IPS-18c (cell line): ENCODE measurements around the gene SERTAD4.
"Not testable (repeated sequence)": the region's sequence is repeated elsewhere in the genome, so short reads cannot be mapped to it uniquely, and the experiment has no call there.

Experiments used
- H3K4me3 ChIP-seq: 2 replicates; pipeline ENCODE4 v1.7.0; 2013; ENCODE audit warnings: low read depth, mild to moderate bottlenecking, low read length, moderate library complexity; ENCODE audit not compliant: insufficient read depth
- H3K9me3 ChIP-seq: one replicate; pipeline ENCODE4 v1.6.1; 2013; ENCODE audit warnings: mild to moderate bottlenecking, low read length, moderate library complexity; ENCODE audit not compliant: control insufficient read depth, insufficient read depth

The SERTAD4 gene

DNA sequence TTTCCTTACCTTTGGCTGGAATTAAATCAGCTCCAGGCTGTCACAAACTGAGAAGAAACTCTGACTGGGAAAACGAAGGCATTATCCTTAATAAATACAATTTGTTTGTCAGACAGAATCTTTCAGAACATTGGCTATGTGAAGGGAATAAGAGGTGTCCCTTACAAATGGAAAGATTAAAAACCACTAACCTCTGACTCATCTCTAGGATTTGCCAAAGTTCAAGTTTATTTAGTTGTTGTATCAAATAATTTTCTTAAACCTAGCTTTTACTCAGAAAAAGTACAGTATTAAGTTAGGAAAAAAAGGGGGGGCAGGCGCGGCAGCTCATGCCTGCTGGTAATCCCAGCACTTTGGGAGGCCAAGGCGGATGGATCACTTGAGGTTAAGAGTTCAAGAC is 15.7 kb downstream of the SERTAD4 start:
- Histone ChIP-seq H3K9me3 (no peaks in the 10 kb centered on the region), H3K4me3 (no peak overlapping the region)

DNA sequence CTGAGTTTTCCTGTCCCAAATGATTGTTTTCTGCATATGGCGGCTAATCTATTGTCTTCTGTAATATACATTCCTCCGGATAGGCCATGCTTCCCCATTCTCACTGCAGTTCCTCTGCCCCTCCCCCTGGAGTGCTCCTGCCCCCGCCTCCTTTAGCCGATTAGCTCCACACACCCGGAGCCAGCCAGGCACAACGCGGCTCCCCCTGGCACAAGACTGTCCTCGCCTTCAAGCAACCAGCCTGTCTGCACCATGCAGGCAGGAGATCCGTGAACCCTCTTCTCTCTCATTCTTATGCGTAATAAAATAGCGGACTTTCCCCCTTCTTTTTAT is 18.0 kb downstream of the SERTAD4 start:
- Histone ChIP-seq H3K4me3 (peak overlapping the region; percentile 49), H3K9me3 (no peaks in the 10 kb centered on the region)

DNA sequence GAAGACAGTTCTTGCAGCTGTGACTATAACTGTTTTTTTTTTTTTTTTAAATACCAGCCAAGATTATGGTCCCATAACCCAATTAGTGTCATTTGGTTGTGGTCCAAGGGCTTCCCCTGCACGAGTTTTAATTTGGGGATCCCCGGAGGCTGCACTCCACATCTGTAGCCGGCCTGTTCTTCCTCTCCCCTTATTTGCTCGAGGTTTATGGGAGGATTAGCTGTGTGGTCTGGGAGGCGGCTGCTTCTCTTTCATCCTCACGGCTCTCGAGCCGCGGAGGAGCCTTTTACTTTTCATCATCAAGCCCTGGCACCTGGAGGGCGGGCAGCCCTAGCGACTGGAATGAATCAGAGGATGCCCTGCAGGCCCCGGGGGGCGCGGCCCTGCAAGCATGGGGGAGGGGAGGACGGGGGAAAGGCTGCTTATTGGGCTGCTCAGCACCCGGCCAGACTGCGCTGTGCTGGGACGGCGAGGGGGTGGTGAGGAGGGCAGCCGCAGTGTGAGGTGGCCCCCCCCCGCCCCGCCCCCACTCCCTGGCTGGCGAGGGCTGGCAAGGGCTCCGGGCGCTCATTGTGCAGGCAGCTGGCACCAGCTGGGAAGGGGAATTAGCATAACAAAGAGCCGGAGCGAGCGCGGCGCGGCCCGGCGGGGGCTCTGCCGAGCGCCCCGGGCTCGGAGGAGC is 18.5 kb downstream of the SERTAD4 start:
- Histone ChIP-seq H3K4me3 (peak overlapping the region; percentile 49), H3K9me3 (no peaks in the 10 kb centered on the region)

DNA sequence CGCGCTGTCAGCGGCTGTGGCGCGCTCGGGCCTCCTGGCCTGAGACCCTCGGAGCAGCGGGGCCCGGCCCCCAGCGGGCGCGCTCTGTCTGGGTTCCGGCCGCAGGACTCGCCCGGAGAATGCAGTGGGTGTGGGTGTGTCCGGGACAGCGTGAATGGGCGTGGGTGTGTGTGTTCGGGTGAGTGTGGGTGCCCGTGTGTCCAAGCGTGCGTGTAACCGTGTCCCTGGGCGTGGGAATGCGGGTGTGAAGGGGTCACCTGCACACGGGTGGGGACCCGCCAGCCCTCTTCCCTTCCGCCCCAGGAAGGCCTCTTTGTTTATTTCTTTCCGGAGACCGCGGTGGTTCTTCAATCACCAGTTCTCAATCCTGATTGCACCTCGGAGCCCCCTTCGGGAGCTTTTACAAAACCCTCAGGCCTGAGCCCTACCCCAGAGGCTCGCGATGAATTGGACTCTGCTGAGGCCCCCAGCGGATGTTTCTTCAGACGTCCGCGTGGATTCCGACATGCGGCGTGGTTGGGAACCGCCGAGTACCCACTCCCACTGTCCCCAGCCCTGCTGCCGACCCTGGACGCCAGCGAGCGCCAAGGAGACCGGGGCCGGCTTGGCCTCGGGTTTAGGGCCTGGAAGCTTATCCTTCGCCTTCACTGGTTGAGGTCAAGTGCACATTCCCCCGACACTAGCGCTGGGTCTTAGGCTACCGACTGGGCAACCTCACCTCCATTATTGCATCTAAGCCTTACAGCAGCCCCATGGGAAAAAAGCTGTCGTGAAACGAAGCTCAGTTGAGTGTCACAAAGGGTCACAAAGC is 19.3 kb downstream of the SERTAD4 start:
- Histone ChIP-seq H3K4me3 (peak overlapping the region; percentile 49), H3K9me3 (no peaks in the 10 kb centered on the region)

DNA sequence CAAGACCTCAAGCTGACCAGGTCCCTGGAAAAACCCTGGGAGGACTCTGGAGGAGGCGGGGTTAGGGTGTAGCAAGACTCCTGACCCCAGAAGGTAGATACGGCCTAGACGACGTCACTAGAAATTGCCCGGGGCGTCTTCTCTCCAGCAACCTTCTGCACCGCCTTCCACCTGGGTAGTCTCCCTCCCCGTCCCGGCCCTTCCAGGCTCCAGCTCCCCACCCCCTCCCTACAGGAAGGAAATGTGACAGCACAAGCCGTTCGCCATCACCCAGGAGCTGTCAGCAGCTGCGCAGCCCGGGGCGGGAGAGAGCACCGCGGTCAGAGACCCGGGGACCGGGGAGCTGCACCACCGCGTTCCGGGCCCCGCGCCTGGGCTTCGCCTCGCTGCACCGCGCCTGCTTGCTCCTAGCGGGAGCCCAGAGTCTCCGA is 20.0 kb downstream of the SERTAD4 start:
- Histone ChIP-seq H3K9me3 (no peaks in the 10 kb centered on the region), H3K4me3 (peak overlapping the region; percentile 49)

DNA sequence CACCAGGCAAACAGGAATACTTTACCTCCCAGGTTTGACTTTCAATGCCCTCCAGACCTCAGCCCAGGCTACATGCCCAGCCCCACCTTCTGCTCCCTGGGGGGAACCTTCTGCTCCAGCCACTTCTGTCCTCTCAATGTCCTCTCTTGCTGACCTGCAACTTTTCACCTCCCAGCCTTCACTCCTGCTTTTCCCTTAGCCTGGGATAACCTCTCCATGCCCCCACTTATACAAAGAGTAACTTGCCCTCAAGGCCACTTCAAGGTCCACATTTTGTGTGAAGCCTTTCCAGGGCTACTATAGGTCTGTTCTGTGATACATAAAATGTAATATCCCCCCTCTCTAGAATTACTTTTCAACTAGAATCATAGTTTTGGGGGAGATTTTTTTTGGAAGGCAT is 21.7 kb downstream of the SERTAD4 start:
- Histone ChIP-seq H3K4me3 (no peak overlapping the region), H3K9me3 (no peaks in the 10 kb centered on the region)

DNA sequence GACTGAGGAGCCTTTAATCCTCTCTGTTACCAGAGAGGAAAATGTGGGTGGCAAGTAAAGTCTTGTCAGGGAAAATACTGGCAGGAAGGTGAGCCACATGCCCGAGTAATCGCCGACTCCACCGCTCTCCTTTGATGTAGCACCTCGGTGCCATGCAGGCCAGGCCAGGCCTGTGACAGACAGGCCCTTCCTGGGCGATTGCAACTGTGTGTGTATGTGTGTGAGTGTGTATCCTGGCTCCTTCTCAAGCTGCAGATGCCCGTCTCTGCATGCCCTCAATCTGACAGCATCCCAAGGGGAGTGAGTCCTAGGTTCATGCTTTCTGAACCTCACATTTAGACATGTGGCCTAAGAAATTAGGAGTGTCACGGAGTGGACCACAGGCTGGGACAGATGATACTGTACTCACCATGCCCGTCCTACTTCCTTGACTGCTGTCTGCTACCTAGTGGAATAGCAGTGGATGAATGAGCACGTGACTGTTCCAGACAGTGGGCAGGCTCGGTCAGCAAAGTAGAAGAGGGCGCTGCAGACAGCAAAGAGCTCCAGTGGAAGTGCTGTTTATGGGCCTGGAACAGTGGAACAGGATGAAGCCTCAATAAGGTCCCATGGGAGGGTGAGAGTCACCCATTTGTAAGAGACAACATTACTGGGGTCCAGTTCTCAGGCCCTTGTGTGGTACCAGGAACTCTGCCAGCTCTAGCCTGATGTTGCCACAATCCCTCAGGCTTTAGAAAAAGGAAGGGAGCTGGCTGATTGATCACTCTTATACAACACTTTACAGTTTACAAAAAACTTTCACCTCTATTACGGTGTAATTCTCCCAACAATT is 25.3 kb downstream of the SERTAD4 start:
- no peaks in the 10 kb centered on the region for H3K9me3 ChIP-seq
- H3K4me3 ChIP-seq, result no peak overlapping the region

DNA sequence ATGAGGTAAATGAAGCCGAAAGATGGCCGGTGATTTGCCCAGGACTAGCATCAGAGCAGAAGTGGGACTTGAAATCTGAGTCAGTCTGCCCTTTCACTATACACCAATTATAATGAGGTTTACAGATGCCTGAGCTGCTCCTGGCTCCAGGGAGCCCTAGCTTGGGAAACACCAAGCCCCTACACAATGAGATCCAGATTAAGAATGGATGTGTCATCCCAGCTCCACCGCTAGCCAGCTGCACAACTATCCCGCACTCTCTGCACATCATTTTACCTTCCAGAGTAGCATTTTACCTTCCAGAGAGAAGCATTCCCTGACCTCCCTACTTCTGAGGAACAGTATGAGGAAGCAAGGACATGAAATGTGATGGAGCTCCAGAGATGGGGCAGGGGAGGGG is 27.0 kb downstream of the SERTAD4 start:
- H3K4me3 ChIP-seq, result no peak overlapping the region
- no peaks in the 10 kb centered on the region for H3K9me3 ChIP-seq

DNA sequence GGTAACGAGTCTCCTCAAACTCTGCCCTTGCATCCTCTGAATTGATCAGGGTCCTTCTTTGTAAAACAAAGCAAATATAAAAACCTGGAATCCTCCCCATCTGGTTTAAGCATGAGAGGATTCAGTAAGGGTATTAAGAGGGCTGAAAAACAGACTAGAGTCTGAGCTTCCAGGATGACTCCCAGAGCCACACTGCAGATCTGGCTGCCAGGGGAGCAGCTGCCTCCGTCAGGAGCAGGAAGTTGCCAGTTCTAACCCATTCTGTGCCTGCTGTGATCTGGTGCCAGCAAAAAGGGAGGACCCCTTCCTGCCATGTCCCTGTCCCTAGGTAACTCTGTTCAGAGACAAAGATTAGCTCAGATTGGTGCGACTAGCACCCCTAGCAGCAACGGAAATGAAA is 27.5 kb downstream of the SERTAD4 start:
- Histone ChIP-seq H3K9me3 (no peaks in the 10 kb centered on the region), H3K4me3 (no peak overlapping the region)

DNA sequence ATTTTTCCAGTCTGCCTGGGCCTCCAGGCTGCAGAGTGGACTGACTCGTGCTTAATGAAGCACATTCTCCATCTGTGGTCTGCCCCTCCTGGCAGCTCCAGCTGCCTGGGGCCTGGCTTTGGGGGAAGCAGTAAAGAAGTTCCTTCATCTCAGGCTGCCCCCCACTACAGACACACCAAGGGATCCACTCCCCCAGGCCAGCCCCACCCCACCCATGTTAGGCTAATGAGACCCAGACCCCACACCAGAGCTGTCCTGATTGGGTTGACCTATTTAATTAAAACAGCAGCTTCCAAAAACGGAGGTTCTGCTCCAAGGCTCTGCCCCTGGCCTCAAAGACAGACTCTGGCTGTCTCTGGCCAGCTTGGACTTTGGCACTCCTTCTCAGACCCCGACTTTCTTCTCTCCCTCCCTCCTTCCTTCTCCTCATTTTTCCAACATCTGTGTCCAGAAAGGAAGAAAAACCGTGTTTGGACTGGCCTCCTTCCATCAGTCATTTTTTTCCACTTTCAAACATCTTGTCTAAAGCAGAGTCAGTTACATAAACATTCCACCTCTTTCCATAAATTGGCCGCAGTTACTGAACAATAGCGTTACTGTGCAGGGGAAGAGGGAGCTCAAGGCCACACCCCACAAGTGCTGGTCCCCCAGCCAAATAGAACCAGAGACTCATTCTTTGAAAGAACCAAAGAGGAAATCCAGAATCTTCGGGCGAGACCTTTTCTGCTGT is 29.7 kb downstream of the SERTAD4 start:
- Histone ChIP-seq H3K4me3 (no peak overlapping the region), H3K9me3 (no peaks in the 10 kb centered on the region)

DNA sequence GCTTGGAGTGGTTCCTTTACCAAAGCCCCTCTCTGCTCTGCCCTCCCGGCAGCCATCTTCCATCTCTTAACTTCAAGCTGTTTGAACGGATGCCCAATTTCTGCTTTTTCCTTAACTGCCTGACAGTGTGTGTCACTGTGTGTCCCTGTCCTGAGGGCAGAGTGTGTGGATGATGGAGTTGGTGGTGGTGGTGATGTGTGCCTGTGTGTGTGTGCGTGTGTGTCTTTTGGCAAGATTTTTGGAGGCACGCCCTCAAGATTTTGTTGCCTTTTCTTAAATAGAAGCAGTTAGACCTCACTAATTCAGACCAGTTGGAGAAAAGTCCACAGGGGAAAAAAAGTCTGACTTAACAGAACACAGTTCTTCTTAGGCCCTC is 30.3 kb downstream of the SERTAD4 start:
- no peak overlapping the region for H3K4me3 ChIP-seq

DNA sequence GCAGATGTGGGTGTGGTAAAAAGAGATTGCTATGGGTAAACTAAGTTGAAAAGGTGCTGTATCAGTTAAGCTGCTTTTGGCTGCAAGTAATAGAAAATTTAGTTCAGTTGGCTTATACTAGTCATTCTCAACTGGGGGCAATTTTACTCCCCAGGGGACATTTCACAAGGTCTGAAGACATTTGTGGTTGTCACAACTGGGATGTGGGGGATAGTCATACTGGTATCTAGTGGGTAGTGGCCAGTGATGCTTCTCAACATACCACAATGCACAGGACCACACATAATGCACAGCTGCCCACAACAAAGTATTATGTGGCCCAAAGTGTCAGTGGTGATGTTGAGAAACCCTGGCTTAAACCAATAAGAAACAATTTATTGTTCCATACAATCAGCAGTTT is 31.4 kb downstream of the SERTAD4 start:
- H3K9me3 ChIP-seq, result no peaks in the 10 kb centered on the region
- no peak overlapping the region for H3K4me3 ChIP-seq

More for the DNA sequence above, 30.3 kb downstream of the SERTAD4 start:
- H3K9me3 ChIP-seq, result no peaks in the 10 kb centered on the region

DNA sequence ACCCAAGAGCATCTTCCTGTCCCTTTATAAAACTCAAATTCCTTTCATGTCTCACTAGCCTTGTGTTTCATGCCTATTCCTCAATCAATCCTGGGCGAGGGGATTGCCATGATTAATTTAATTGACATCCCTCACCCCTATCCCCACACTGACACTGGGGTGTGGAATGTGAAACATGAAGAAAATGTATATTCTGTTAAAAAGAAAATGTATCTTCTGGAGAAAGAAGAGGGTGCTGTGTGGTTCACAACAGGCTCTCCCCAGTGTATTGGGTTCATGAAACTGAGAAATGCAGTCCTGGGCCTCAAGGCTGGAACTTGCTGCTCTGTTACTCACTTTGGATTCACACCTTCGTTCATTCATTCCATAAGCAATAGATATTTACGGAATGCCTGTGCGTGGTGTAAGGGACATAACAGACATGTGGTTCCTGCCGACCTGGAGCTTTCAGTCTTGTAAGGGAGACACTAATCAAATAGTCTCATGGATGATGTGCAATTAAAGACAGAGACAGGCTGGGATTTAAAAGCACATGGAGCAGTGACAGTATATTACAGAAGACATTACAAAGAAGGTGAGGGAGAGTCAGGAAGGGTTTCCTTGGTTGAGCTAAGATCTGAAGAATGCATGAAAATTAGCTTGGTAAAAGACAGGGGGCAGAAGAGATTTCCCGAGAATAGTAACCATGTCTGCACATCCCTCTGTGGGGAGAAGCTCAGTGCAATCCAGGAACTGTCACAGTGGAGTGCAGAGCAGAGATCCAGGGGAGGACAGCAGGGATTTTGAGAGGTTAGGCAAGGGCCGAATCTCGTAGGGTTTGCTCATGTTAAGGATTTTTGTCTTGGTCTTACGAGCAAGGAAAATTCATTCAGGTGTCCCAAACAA is 32.1 kb downstream of the SERTAD4 start:
- H3K9me3 ChIP-seq, result no peaks in the 10 kb centered on the region
- H3K4me3 ChIP-seq, result no peak overlapping the region

DNA sequence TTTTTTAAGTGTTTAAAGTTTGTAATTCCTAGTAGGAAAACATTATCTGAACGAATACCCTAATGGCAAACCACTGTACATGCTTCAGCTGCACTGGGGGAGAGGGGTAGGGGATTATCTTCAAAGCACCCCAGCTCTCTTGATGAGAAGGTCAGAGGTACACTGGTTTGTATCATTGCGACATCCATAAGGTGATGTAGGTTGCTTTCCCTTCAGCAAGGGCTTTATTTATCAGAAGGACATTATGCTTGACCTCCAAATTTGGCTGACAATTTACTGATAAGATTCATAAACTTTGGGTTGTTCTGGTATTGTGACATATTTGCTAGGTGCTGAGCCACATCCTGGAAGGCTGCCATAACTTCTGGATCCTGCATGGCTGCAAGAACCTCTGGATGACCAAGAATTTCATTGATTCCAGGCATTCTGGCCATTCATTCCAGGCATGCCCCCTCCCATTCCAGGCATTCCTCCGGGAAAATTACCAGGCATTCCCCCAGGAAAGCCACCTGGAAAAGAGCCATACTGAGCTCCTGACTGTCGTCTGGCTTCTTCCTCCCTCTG is 32.9 kb downstream of the SERTAD4 start:
- not testable (repeated sequence) for H3K4me3 ChIP-seq, H3K9me3 ChIP-seq

DNA sequence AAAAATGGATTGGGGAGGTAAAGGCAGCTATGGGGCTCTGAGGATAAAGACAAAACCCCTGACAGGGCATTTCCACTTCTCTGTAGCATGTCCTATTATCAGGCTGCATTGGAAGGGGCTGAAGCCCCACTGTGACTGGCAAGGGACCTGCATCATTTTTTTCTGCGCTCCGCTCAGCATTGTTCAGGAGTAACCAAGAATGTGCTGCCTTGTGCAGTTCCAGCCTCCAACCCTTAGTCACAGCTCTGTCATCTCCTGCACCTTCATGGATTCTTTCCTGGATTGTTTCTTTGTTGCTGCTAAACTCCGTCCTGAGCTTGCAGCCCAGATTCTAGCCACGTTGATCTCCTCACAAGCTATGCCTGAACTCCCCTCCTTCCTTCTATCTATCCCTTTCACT is 37.4 kb downstream of the SERTAD4 start:
- no peaks in the 10 kb centered on the region for H3K9me3 ChIP-seq
- no peak overlapping the region for H3K4me3 ChIP-seq

DNA sequence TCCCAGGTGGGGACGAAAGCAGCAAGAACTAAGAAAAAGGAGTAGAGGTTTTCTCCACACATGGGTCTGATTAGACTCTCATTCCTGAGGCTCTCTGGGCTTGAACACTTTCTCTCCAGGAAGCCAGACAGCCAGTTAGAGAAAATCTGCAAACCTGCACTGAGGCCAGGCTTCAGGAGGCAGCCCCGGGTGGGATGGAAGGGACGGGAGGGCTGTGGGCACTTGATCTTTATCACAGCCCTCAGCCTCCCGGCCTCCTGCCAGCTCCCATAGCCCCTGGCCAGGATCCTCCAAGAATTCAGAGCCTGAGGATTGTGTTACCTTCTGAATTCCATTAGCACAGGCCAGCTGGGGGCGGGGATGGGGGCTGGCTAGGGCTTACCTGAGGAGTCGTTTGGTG is 40.1 kb downstream of the SERTAD4 start:
- Histone ChIP-seq H3K4me3 (no peak overlapping the region), H3K9me3 (no peaks in the 10 kb centered on the region)
